HFF-Myc (cell line): ENCODE data around the gene STAU1.

ENCODE experiments used
- DNase-seq: peaks from one replicate; pipeline ENCODE4 v3.0.0-alpha.2; 2011; ENCODE audit warnings: low read depth; ENCODE audit errors: extremely low read depth
- H3K4me3 ChIP-seq: replicated peaks from 2 replicates; pipeline ENCODE4 v1.5.1; 2011; ENCODE audit warnings: low read depth, mild to moderate bottlenecking, control low read depth, low read length
- CTCF ChIP-seq: IDR thresholded peaks from 2 replicates; pipeline ENCODE4 v1.5.1; 2012; ENCODE audit warnings: mild to moderate bottlenecking, low read depth, low read length, control low read depth; ENCODE audit errors: missing control alignments

STAU1 gene

GRCh38 chr20:49151436-49151835 is 36.7 kb downstream of the STAU1 start:
- DNase-seq = no peak
- no peak for TF ChIP-seq CTCF
- no peak overlapping the region for H3K4me3 ChIP-seq

GRCh38 chr20:49149281-49150045 is 38.7 kb downstream of the STAU1 start:
- no peak for TF ChIP-seq CTCF
- DNase-seq = no peak
- H3K4me3 ChIP-seq = no peak overlapping the region

GRCh38 chr20:49148601-49149000 is 39.5 kb downstream of the STAU1 start:
- no peak for TF ChIP-seq CTCF

GRCh38 chr20:49147296-49147695 is 40.8 kb downstream of the STAU1 start:
- no peak for TF ChIP-seq CTCF
- no peak for DNase-seq
- no peak overlapping the region for H3K4me3 ChIP-seq

More at GRCh38 chr20:49148601-49149000, 39.5 kb downstream of the STAU1 start:
- no peak for DNase-seq
- H3K4me3 ChIP-seq = no peak overlapping the region

- DNase-seq = no peak
- no peak for TF ChIP-seq CTCF
- no peak overlapping the region for H3K4me3 ChIP-seq
Measured at GRCh38 chr20:49146442-49147225, 41.5 kb downstream of the STAU1 start.

- no peak overlapping the region for H3K4me3 ChIP-seq
- TF ChIP-seq CTCF = no peak
- DNase-seq = no peak
Measured at GRCh38 chr20:49140834-49141233, 47.3 kb downstream of the STAU1 start.
